Activated CD4-positive, alpha-beta T cell treated with anti-CD3 and anti-CD28 coated beads, Interleukin-2, amount 50 U/mL, for 16 hours (primary cell): Measurements from ENCODE around the gene RTL10.
"Not testable (repeated sequence)": the region's sequence is repeated elsewhere in the genome, so short reads cannot be mapped to it uniquely, and the experiment has no call there.

Experiments
- DNase-seq: peaks from one replicate; pipeline ENCODE4 v3.0.0-alpha.2; 2020

RTL10 gene

DNA sequence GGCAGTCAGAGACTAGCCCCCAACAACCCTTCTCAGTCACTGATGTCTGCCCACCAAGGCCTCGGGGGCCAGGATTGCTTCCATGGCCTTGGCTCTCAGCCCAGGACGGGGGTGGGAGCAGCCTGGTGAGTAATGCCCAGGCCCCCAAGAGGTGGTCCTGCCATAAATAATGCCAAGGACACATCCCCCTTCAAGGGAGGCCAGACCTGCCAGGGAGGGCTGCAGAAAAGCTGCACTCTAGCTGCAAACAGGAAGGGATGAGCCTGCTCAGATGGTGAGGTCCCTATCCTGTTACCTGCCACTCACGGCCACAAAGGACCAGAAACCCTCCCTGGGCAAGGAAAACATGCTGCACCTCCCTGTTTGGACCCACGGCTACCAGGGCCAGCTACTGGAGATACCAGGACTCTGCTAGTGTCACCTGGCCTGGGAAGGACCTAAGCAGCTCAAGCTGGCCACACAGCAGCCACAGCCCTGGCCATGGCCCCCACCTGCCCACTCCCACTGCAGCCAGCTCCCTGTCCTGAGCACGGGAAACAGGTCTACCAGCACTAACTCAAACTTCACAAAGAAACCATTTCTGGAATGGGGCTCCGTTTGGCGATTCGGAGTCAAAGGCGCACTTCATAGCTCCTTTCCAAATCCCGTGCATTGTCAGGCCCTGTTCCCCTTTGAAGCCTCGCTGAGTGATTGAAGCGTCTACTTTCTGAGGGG lies 12.1 kb downstream of the RTL10 start:
- no peak for DNase-seq

DNA sequence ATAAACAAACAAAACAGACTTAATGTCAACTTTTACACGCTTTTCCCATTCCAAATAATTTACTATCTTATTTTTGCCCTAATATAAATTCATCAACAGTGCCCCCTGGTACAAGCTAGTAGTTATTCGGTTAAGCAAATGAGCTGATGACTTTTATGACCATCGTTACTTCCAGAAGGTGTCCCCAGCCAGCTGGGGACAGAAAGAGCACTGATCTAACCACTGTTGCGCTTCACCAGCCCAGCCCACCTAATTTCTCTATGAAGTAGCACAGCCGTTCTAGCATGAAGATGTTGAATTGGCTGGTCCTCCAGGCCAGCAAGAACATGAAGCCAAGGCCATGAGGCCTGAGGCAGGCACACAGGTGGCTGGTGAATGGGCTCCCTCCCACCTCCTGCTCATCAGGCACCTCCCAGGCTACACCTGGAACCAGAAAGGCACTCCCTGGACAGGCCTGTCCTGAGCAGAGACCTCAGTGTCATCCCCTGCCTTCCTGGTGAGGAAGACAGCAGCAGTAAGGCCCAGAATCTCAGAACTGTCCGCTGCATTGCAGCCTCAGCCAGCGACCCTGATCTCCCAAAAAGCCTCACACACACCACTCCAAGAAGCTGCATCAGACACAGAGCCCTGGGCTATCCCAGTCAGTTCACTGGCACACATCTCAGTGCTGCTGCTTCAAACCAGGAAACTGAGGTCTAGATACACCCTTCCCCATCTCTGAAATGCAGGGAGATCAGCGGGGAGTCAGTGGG lies 12.9 kb downstream of the RTL10 start:
- no peak for DNase-seq

DNA sequence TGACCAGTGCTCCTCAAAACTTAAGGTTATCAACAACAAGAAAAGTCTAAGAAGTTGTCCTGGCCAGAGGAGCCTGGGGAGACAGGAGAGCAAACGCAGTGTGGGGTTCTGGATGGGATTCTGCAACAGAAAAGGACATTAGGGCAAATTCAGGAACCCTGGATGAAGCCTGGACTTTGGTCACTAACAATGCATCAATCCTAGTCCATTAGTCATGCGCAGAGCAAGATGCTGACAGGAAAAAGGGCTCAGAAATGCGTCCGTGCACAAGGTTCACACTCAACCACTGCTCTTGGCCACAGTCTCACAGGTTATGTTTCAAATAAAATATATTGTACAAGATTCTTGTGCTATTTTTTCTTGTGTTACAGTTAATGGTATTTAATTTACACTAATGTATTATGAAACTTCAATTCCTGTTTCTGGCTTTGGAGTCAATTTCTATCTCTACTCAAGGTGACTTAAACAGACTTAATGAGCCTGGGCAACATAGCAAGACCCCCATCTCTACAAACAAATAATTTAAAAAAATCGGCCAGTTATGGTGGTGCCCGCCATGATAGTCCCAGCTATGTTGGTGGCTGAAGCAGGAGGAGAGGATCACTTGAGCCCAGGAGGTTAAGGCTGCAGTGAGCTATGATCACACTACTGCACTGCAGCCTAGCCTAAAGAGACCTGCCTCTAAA lies 13.6 kb downstream of the RTL10 start:
- DNase-seq, result no peak

DNA sequence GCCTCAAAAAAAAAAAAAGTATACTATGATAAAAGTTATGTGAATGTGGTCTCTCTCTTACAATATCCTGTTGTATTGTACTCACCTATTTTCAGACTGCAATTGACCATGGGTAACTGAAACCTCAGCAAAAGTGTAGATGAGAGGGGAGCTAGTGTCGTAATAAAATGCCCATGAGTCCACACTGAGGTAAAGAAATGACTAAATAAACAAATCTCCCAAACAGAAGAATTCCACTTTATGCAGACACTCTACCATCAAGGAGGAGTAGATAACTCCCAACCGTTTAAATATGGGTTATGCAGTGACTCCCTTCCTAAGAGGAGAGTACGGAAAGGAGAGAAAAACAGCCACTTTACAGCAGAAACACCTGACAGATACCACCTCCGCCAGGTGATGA lies 14.6 kb downstream of the RTL10 start:
- no peak for DNase-seq

DNA sequence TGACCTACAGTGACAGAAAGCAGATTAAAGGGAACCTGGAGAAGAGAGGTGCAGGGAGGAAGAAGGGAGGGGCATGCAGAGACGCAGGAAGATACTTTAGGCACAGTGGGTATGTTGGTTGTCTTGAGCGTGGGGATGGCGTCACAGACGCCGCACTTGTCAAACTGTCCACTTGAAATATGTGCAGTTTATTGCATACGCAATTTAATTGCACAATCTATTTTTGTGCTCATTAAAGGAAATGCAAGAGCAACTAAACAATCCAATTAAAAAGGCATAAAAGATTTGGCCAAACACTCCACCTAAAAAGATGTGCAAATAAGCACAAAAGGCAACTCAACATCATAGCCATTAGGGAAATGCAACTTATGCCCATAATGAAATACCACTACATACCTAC lies 16.8 kb downstream of the RTL10 start:
- no peak for DNase-seq

DNA sequence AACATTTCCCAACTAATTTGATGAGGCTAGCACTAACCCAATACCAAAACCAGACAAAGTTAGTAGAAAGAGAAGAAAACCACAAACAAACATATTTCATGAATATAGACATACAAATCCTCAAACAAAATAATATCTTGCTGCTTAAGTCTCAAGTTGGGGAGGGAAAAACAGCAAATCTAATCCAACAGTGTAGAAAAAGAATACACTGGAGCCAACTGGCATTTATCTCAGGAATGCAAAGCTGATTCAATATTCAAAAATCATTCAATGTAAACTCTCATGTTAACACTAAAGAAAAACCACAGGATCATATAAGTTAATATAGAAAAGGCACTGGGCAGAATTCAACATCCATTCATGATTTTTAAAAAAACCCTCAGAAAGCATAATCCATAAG lies 18.2 kb downstream of the RTL10 start:
- DNase-seq, result no peak

DNA sequence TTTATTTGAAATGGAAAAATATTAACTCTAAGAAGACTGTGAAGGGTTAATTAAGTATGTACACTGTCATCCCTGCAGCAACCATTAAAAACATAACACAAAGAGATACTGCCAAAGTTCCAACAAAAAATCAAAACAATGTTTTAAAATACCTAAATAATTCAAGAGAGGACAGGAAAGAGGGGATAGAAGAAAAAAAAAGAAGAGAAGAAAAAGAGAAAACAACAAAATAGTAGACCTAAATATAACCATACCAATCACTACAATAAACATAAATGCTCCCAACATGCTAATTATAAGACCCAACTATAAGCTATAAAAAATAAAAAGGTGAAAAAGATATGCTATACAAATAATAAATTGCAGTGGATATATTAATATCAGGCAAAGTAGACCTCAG lies 20.1 kb downstream of the RTL10 start:
- no peak for DNase-seq

DNA sequence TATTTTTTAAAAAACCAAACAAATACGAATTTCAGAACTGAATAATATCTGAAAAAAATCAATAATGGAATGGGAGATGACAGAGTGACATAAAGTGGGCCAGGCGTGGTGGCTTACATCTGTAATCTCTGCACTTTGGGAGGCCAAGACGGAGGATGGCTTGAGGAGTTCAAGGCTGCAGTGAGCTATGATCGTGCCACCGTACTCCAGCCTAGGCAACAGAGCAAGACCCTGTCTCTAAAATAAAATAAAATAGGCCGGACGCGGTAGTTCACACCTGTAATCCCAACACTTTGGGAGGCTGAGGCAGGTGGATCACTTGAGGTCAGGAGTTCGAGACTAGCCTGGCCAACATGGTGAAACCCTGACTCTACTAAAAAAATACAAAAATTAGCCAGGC lies 21.3 kb downstream of the RTL10 start:
- not testable (repeated sequence) for DNase-seq

DNA sequence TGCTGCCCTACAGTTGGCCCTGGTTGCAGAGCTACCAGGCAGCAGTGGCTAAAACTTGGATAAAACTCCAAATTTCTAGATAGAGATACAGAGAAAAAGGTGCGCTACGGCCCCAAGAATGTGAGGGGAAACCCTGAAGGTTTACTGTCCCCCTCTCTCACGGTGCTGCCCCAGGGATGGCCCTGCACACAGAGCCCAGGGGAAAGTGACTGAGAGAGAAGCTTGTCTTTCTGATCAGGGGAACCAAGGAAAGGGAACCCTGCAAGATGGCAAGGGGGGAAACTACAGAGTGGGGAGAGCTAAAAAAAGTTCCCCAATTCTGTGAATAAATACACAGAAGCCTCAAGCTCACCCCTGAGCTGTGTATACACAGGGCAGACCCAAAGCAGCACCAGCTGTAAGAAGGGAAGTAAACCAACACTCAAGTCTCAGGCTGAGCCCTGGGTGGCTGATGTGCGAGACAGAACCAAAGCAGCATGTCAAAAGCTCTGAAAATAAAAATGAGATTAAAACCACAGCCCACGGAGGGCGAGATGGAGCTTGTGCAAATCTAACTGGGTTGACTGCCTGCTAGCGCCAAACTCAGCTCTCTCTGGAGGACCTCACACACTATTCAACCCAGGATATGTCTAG lies 22.1 kb downstream of the RTL10 start:
- DNase-seq, result no peak

DNA sequence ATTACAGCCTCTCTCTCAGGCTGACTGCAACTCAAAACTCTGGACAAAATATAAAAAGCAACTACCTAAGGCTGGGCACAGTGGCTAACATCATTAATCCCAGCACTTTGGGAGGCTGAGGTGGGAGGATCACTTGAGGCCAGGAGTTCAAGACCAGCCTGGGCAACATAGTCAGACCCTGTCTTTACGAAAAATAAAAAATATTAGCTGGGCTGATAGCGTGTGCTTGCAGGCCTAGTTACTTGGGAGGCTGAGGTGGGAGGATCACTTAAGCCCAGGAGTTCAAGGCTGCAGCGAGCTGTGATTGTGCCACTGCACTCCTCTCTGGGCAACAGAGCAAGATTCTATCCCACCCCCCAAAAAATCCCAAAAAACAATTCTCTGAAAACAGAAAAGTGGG lies 22.7 kb downstream of the RTL10 start:
- DNase-seq, result not testable (repeated sequence)

DNA sequence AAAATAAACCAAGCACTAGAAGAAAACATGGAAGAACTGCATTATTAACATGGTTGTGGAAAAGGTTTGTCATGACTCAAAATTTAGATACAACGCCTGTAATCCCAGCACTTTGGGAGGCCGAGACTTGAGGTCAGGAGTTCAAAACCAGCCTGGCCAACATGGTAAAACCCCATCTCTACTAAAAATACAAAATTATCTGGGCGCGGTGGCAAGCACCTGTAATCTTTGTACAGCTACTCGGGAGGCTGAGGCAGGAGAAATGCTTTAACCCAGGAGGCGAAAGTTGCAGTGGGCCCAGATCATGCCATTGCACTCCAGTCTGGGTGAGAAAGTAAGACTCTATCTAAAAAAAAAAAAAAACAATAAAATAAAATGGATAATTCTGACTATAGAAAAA lies 23.7 kb downstream of the RTL10 start:
- no peak for DNase-seq

DNA sequence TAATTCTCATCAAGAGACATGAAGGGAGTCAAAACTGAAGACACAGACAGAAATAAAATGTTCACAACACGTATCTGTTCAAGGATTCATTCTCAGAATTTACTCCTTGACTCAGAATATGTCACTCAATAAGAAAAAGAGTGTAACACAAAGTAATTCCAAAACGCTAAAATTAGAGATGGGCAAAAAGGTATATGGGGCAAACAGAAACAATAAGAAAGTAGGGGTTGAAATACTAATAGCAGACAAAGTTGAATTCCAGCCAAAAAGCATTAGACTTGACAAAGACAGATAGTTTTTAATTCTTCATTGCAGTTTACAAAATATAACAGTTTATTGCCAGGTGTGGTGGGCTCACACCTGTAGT lies 26.7 kb downstream of the RTL10 start:
- DNase-seq, result no peak

DNA sequence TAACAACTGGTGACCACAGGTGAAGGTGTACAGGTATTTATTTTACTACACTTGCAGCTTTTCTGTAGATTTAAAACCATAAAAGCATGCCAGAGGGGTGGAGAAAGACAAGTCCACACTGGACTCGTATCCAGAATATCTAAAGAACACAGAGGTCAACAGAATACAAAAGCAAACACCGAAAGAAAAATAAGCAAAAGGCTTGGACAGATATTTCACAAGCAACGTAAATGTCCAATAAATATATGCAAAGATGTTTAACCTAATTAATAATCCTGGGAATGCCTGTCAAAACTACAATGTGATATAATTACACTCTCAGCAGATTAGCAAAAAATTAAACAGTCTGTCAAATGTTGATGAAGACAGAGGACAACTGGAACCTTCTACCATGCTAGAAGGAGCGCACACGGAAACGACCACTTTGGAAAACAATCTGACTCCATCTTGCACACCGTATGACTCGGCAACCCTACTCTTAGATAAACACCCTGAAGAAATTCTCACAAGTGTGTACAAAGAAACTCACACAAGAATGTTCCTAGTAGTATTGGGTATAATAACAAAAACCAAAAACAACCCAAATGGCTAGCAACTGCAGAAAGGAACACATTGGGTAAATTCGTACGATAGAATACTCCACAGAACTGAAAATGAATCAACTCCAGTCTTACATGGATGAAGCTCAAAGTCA lies 27.2 kb downstream of the RTL10 start:
- no peak for DNase-seq

DNA sequence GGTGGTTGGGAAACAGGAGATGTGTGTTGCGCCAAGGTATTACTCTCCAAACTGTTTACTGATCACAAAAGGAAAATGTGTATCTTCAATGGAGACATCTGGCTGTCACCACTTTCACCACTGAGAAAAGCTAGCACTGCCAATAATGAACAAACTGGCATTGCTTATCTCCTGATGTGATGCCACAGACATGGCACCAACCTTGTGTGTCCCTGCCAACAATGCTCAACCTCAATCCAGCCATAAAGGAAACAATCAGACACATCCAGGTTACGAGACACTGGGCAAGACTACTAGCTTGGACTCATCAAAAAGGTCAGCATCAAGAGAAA lies 28.1 kb downstream of the RTL10 start:
- DNase-seq, result no peak

DNA sequence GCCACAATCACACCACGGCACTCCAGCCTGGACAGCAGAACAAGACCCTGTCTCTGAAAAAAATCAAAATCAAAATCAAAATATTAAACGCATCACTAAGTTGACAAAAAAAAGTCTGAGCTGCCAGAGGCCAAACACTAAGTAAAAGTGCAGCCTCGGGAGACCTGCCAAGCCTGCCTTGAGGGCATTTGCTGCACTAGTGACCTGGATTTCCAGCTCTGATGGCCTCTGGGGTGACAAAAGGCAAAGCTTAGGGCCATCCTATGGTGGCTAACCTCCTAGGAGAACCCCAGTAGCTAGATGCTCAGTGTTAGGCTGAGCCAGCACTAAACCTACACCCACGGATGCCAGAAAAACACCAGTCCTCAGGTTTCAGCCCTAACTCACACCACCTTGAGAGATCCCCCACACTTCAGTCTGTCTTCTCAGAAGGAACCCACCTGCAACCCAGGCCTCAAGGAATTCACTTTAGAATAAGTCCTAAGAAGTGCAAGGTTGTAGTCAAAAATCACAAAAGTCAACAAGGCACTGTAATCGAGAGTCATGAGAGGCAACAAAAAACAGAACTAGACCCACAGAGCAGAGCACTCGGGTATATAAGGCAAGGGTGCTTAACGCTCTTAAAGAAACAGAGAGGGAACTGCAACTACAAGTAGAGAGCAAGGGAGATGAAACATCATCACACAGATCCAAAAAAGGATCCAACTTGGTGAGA lies 28.6 kb downstream of the RTL10 start:
- DNase-seq, result no peak

DNA sequence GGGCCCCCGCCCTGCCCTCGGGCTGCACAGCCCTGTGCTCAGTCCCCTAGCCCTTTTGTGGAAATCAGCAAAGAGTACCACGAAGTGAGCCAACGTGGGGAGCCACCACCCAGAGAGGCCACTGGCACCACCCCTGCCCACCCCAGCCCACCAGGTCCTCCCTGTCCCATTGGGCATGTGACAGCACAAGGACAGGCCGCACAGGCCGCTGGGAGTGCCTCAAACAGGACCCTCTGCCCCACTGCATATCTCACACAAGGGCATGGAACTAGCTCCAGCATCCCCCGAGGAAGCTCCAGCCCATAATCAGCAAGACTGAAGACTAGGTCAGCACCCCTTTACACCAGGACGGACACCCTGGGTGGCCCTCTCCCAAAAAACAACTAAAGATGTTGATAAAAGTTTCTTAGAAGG lies 29.7 kb downstream of the RTL10 start:
- no peak for DNase-seq

DNA sequence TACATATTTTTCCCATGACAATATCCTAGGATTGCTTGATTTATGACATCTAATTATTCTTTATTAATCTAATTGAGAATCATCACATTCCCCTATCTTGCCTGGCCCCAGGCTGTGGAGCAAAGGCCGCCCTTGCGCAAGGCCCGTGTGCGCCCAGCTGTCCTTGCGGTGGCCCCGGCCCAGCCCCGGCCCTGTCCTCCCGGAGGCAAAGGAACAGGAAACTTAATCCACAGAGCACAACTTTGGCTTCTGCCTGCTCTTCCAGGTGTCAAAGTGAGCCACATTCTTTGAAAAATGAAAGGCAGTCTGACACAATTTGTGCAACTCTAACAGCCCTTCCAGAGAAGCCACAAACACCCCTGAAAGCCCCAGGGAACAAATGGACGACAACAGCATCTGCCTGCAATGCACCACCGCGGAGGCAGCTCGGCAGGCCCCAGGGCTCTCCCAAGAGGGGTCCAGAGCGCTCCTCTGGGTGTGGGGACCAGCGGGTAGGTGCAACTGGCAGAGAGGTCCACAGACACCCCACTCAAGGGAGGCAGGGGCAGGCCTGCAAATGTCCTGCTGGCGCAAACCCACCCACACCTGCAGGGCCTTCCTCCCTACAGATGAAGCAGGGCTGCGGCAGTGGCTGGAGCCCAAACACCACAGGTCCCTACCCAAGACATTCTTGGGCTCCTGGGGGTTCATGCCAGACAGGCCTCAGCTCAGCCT lies 30.3 kb downstream of the RTL10 start:
- DNase-seq, result no peak

DNA sequence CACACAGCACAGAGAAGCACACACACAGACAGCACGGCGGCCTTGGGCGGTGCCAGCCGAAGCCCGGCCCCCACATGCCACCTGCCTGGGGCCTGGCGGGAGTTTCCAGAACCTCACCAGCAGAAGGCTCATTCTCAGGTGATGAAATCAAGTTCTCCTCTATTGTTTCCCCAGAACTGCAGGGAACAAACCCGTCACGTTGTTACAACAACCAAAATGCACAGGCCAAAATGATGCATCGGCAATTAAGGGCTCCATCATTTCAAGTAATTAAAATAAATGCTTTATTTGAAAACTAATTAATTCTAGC lies 30.8 kb downstream of the RTL10 start:
- no peak for DNase-seq

DNA sequence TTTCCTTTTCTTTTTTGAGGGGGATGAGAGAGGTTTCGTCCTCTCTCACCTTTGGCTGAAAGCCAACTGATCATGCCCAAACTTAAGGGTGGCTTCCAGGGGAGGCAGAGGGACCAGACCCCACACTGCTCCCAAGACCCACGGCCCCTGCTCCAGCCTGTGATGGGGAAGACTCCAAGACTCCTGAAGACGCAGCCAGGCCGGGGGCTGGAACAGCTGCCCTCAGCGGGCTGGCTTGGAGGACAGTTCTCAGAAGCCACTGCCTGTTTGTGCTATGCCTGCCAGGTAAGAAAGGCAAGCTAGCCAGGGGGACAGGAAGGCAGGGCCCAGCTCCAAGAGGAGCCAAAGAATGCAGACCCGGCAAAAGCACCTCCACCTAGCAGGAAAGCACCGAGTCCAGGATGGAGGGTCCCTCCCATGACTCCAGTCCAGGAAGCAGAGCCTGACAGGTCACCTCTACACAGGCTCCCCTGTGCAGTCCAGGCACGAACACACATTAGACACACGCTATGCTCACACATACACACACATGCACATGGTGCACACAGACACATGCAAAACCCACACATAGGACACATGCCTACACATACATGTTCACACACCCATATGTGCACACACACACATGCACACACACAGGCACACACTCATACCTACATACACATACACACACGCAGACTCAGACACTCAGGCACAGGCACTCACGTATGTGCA lies 31.3 kb downstream of the RTL10 start:
- DNase-seq, result no peak

DNA sequence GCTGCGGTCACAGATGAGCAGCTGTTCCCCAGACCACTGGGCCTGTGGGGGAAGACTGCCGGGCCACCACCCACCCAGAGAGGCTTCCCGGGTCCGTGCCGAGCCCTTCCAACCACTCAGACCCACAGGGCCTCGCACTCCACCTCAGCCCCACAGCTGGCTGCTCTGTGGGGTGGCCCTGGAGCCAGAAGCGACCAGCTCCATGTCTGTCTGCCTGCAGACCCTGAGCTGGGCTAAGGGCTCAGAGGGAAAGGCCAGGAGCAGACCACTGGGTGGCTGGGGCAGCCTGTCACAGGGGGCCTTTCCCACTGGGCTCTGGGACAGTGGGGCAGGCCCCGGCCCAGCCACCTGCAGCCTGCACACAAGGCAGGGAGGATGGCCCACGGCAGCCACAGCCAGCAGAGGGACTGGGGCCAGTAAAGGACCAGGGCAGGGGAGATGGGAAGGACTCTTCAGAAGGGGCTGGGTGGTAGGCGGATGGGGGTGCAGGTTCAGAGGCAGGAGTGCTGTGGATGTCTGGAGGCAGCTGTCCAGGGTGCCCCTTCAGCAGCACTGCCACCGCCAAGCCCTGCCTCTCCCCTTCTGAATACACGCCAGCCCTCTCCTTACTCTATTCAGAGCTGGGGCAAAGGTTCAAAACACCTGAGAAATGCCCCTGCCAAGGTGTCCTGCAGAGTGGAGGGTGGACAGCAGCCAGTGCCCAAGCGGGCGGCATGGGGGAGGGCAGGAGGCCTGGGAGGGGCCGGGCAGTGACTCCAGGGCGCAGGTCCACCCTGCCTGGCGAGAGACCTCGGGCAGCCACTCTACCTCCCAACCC lies 32.2 kb downstream of the RTL10 start:
- DNase-seq, result no peak
